ENCODE results near the gene TF. TPM values are rescaled to one million over a fixed set of nuclear protein-coding genes. Genes with fewer than 3 reads are reported as not detected.

Gene TF
- total RNA-seq, 1 experiment from 2014 or later, result 0.09 TPM

DNA sequence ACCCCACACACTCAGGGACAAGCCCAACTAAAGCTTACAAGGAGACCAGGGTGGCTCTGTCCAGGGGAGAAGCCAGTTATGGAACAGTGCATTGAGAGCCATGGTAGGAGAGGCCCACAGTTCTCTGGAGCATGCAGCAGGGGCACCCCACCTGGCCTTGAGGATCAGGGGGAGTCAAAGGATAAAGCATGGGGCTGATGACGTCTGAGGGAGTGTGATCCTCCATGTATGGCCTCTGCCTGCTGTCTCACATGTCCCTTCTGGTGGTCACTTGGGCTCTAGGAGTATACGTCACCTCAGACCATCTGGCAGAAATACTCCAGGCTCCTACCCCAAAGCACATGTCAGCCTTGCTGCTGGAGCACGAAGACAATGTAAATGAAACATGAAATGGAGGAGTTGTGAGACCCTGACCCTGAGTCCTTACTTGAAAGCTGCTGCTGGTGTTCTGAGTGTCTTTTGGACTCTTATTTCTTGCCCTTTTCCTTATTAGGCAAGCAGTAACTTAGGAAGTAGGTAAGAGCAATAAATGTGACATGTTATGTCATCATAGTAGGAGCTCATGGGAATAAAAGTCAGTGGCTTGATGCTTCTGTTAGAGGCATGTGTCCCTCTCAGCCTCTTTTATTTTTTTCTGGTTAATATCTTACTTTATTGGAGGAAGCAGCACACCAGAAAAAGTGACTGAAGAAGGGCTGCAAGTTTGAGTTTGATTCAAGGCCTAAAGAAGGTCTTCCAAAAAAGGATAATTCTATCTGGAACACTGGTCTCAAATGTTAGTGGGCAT, 74.9 kb downstream of the TF start:
- Histone ChIP-seq H2BK120ac (ENCODE audit: low read depth, low read length, poor library complexity, severe bottlenecking) (no peak overlapping the region), H3K4me1 (ENCODE audit: insufficient read depth, low read length) (no peaks in the 10 kb centered on the region; the same call in 1 of the 2 replicates), H3K79me2 (ENCODE audit: insufficient read depth, low read length) (no peaks in the 10 kb centered on the region), H3K27ac (ENCODE audit: insufficient read length, low read depth, low read length) (no peak overlapping the region), H3K56ac (ENCODE audit: insufficient read length, low read depth, low read length) (no peak overlapping the region), H3K23ac (ENCODE audit: insufficient read length, low read depth, low read length) (no peak overlapping the region), H3K9me3 (ENCODE audit: control insufficient read depth, low read depth, low read length) (no peaks in the 10 kb centered on the region), H2BK15ac (ENCODE audit: low read depth, low read length) (no peak overlapping the region), H3K79me1 (ENCODE audit: insufficient read depth, low read depth, low read length, poor library complexity, severe bottlenecking) (no peaks in the 10 kb centered on the region), H3T11ph (ENCODE audit: low read length) (no peak overlapping the region), H4K8ac (replicated peaks; ENCODE audit: insufficient read length, low read depth, low read length) (no peak overlapping the region), H2BK12ac (ENCODE audit: insufficient read length, low read depth, low read length) (no peak overlapping the region), H3K14ac (ENCODE audit: insufficient read depth, low read length) (no peak overlapping the region), H3K23me2 (ENCODE audit: insufficient read length, low read depth, low read length, poor library complexity, severe bottlenecking) (no peaks in the 10 kb centered on the region), H3K4me2 (ENCODE audit: insufficient read depth, insufficient read length, low read length) (no peak overlapping the region), H2AFZ (ENCODE audit: low read length) (no peak overlapping the region), H2AK5ac (ENCODE audit: insufficient read length, low read length) (no peak overlapping the region), H2BK5ac (ENCODE audit: insufficient read length, low read length) (no peak overlapping the region), H3K4ac (ENCODE audit: low read depth, low read length) (no peak overlapping the region), H4K91ac (ENCODE audit: insufficient read length, low read depth, low read length) (no peak overlapping the region), H3K18ac (ENCODE audit: insufficient read length, low read depth, low read length) (no peak overlapping the region), H3K9ac (ENCODE audit: extremely low read depth, insufficient read length, low read length) (no peak overlapping the region), H3K27me3 (ENCODE audit: insufficient read depth, low read length) (no peaks in the 10 kb centered on the region), H2BK20ac (ENCODE audit: low read depth, low read length, poor library complexity, severe bottlenecking) (no peak overlapping the region), H4K5ac (ENCODE audit: insufficient read length, low read depth, low read length) (no peak overlapping the region), H4K20me1 (ENCODE audit: control insufficient read depth, insufficient read depth, insufficient read length) (no peaks in the 10 kb centered on the region)
- Mint-ChIP-seq H3K9me3 (no peaks in the 10 kb centered on the region), H3K27ac (peak overlapping the region; percentile 21 to 89 (median 83); a peak in 4 of 7 replicates), H3K4me3 (0 out of 5 replicates have a peak overlapping the region, but pooled peaks of 1 of the 2 experiments have one; percentile 3), H3K36me3 (ENCODE audit: insufficient read depth in 1 of 3, low read depth in 3 of 3) (peaks cover 34 to 73% (median 47%) of the 10 kb centered on the region in 3 experiments), H3K27me3 (ENCODE audit: low read depth) (no peaks in the 10 kb centered on the region), H3K4me1 (peaks cover 19 to 22% of the 10 kb centered on the region in 2 experiments)
- no peak for TF ChIP-seq CTCF (conservative IDR thresholded peaks at IDR 0.05)
- DNase-seq, result no peak
- no CpG with 5 or more reads among the region's 3 CpGs for WGBS (ENCODE audit: extremely low coverage, insufficient read length, low lambda C conversion rate)

Measured in H9 (cell line).